Testis (tissue), 3 donors: Measurements from ENCODE around the gene FRZB. TPM values are rescaled to one million over a fixed set of nuclear protein-coding genes. Genes with fewer than 3 reads are reported as not detected.

Experiments
- DNase-seq: peaks from one replicate; pipeline ENCODE4 v3.0.0-alpha.2; 2019
- H3K27ac ChIP-seq, 2 donors: fragments of 200-600 bp; sonication (generic); one replicate each; pipeline ENCODE4 v1.5.1; 2019
- H3K27me3 ChIP-seq: fragments of 200-600 bp; sonication (generic); one replicate; pipeline ENCODE4 v1.5.1; 2019
- H3K36me3 ChIP-seq: fragments of 200-600 bp; sonication (generic); one replicate; pipeline ENCODE4 v1.5.1; 2017; ENCODE audit warnings: low read depth; ENCODE audit errors: missing control alignments
- H3K4me1 ChIP-seq: fragments of 200-600 bp; sonication (generic); one replicate; pipeline ENCODE4 v1.5.1; 2019
- H3K4me3 ChIP-seq, 2 donors: fragments of 200-600 bp; sonication (generic); one replicate each; pipeline ENCODE4 v1.5.1; 2017 to 2019
- H3K9me3 ChIP-seq: fragments of 200-600 bp; sonication (generic); one replicate; pipeline ENCODE4 v1.5.1; 2017
- CTCF ChIP-seq, 3 experiments: fragments of 450-650 bp in 2 of 3; fragments of 200-600 bp in 1 of 3; sonication (generic) in 1 of 3; IDR thresholded peaks; one replicate each; pipeline ENCODE4 v1.5.1; 2016 to 2019; ENCODE audit warnings: antibody characterized with exemption in 3 of 3, mild to moderate bottlenecking in 2 of 3, moderate library complexity in 1 of 3
- POLR2A ChIP-seq: fragments of 450-650 bp; IDR thresholded peaks from one replicate; pipeline ENCODE4 v1.6.1; 2017; ENCODE audit warnings: antibody characterized with exemption, mild to moderate bottlenecking, moderate library complexity
- WGBS, 2 donors: methylation state at CpG; one replicate each; pipeline ENCODE4 v1.1.5; 2018; 5-methylcytosine and 5-hydroxymethylcytosine counted together
- intact Hi-C: fragments of 100-400 bp; cut with DNase I; formaldehyde crosslinking; loops from one replicate; pipeline ENCODE4 v1.15.1; 2023; ENCODE audit warnings: low total_unique reads
- polyA plus RNA-seq: library from polyadenylated mRNA; stranded (reverse); fragments of 350-450 nt; fragmentation: Illumina TruSeq; extraction: RNeasy Lipid Tissue Mini Kit (QIAGEN cat#74804); gene quantifications from one replicate; pipeline ENCODE4 v1.2.3, GENCODE V29; 2014; ENCODE audit warnings: low read depth, low replicate concordance; ENCODE audit not compliant: insufficient read depth
- total RNA-seq, 2 donors: library from RNA; depleted of rRNA; stranded (reverse); fragments of >200 nt; gene quantifications; one replicate each; pipeline ENCODE4 v1.2.3, GENCODE V29; 2016

The FRZB gene
- total and polyA plus RNA-seq, 3 donors from 2014 or later: 8.4 to 25.9 (median 21.3) TPM

- H3K27me3 ChIP-seq: no peaks in the 10 kb centered on the region
- no peaks in the 10 kb centered on the region for H3K4me1 ChIP-seq
- intact Hi-C loops: no loop called here
- H3K4me3 ChIP-seq: no peak overlapping the region
- TF ChIP-seq POLR2A (no peak), CTCF (IDR thresholded peaks at IDR 0.05) (no peak)
- DNase-seq: no peak
- H3K27ac ChIP-seq: no peak overlapping the region
- H3K36me3 ChIP-seq: no peaks in the 10 kb centered on the region
- no peaks in the 10 kb centered on the region for H3K9me3 ChIP-seq
These were observed 40.0 kb upstream of the FRZB start for GRCh38 chr2:182906454-182906853.

- WGBS, 2 donors: 77 to 85% methylated on average over 1 of the region's 1 CpG
- intact Hi-C loops: no loop called here
These were observed 38.4 kb upstream of the FRZB start for GRCh38 chr2:182904844-182905243.

GRCh38 chr2:182903566-182903965 is 37.1 kb upstream of the FRZB start:
- 85 to 93% methylated on average over 2 of the region's 2 CpGs for WGBS, 2 donors
- no peak for DNase-seq
- Histone ChIP-seq H3K9me3 (no peaks in the 10 kb centered on the region), H3K36me3 (no peaks in the 10 kb centered on the region), H3K4me3 (no peak overlapping the region), H3K4me1 (no peaks in the 10 kb centered on the region), H3K27me3 (no peaks in the 10 kb centered on the region), H3K27ac (no peak overlapping the region)
- TF ChIP-seq CTCF (IDR thresholded peaks at IDR 0.05) (no peak), POLR2A (no peak)
- intact Hi-C loops: no loop called here

More at GRCh38 chr2:182904844-182905243, 38.4 kb upstream of the FRZB start:
- H3K4me1 ChIP-seq: no peaks in the 10 kb centered on the region
- H3K9me3 ChIP-seq: no peaks in the 10 kb centered on the region
- H3K27ac ChIP-seq: no peak overlapping the region
- no peaks in the 10 kb centered on the region for H3K27me3 ChIP-seq
- no peak for DNase-seq
- H3K4me3 ChIP-seq: no peak overlapping the region
- TF ChIP-seq POLR2A: no peak
- TF ChIP-seq CTCF (IDR thresholded peaks at IDR 0.05): no peak
- H3K36me3 ChIP-seq: no peaks in the 10 kb centered on the region

GRCh38 chr2:182901748-182902147 is 35.3 kb upstream of the FRZB start:
- intact Hi-C loops: no loop called here
- WGBS, 2 donors: 83 to 87% methylated on average over 6 of the region's 6 CpGs
- TF ChIP-seq POLR2A (no peak), CTCF (IDR thresholded peaks at IDR 0.05) (no peak)
- H3K4me3 ChIP-seq: no peak overlapping the region
- no peaks in the 10 kb centered on the region for H3K27me3 ChIP-seq
- no peak overlapping the region for H3K27ac ChIP-seq
- H3K4me1 ChIP-seq: no peaks in the 10 kb centered on the region
- no peaks in the 10 kb centered on the region for H3K9me3 ChIP-seq
- H3K36me3 ChIP-seq: no peaks in the 10 kb centered on the region
- DNase-seq: no peak

- no peaks in the 10 kb centered on the region for H3K36me3 ChIP-seq
- 67 to 73% methylated on average over 1 of the region's 1 CpG for WGBS, 2 donors
- H3K27ac ChIP-seq: no peak overlapping the region
- H3K9me3 ChIP-seq: no peaks in the 10 kb centered on the region
- no peaks in the 10 kb centered on the region for H3K27me3 ChIP-seq
- TF ChIP-seq POLR2A (no peak), CTCF (IDR thresholded peaks at IDR 0.05) (no peak)
- no peak overlapping the region for H3K4me3 ChIP-seq
- DNase-seq: no peak
- no peaks in the 10 kb centered on the region for H3K4me1 ChIP-seq
- intact Hi-C loops: no loop called here
These were observed 32.3 kb upstream of the FRZB start for GRCh38 chr2:182898718-182899117.
